ENCODE measurements around the gene NMRK2. TPM values are rescaled to one million over a fixed set of nuclear protein-coding genes. Genes with fewer than 3 reads are reported as not detected.
A peak's percentile ranks its signal among the peaks of the same experiment; 100 is the strongest.

Gene NMRK2
- total RNA-seq, 1 experiment from 2014 or later = 60.0 TPM

GRCh38 chr19:3969435-3970312 is 36.8 kb downstream of the NMRK2 start:
- H3K9me3 Mint-ChIP-seq = no peaks in the 10 kb centered on the region
- Histone ChIP-seq H3K14ac (ENCODE audit: insufficient read depth, low read length) (peak overlapping the region; percentile 88; the same call in 1 of the 2 replicates), H2BK20ac (ENCODE audit: low read depth, low read length, poor library complexity, severe bottlenecking) (no peak overlapping the region), H2AFZ (ENCODE audit: low read length) (no peak overlapping the region), H3K79me1 (ENCODE audit: insufficient read depth, low read depth, low read length, poor library complexity, severe bottlenecking) (peaks cover 7% of the 10 kb centered on the region), H4K91ac (ENCODE audit: insufficient read length, low read depth, low read length) (no peak overlapping the region), H4K5ac (ENCODE audit: insufficient read length, low read depth, low read length) (no peak overlapping the region), H2AK5ac (ENCODE audit: insufficient read length, low read length) (no peak overlapping the region), H2BK120ac (ENCODE audit: low read depth, low read length, poor library complexity, severe bottlenecking) (peak overlapping the region; percentile 24), H3K9me3 (ENCODE audit: control insufficient read depth, low read depth, low read length) (no peaks in the 10 kb centered on the region), H2BK12ac (ENCODE audit: insufficient read length, low read depth, low read length) (no peak overlapping the region), H3K23me2 (ENCODE audit: insufficient read length, low read depth, low read length, poor library complexity, severe bottlenecking) (peaks cover 13% of the 10 kb centered on the region), H3K4ac (ENCODE audit: low read depth, low read length) (peak overlapping the region; percentile 46; the same call in 1 of the 2 replicates), H3K27ac (ENCODE audit: insufficient read length, low read depth, low read length) (peak overlapping the region; percentile 38), H3T11ph (ENCODE audit: low read length) (no peak overlapping the region), H3K9ac (ENCODE audit: extremely low read depth, insufficient read length, low read length) (peak overlapping the region; percentile 78), H3K79me2 (ENCODE audit: insufficient read depth, low read length) (peaks cover 13% of the 10 kb centered on the region; the same call in 1 of the 2 replicates), H3K4me1 (ENCODE audit: insufficient read depth, low read length) (peaks cover 2% of the 10 kb centered on the region; the same call in 1 of the 2 replicates), H3K27me3 (ENCODE audit: insufficient read depth, low read length) (no peaks in the 10 kb centered on the region), H3K23ac (ENCODE audit: insufficient read length, low read depth, low read length) (no peak overlapping the region), H3K18ac (ENCODE audit: insufficient read length, low read depth, low read length) (peak overlapping the region; percentile 75), H2BK5ac (ENCODE audit: insufficient read length, low read length) (no peak overlapping the region), H4K20me1 (ENCODE audit: control insufficient read depth, insufficient read depth, insufficient read length) (no peaks in the 10 kb centered on the region), H3K4me2 (ENCODE audit: insufficient read depth, insufficient read length, low read length) (peak overlapping the region; percentile 96), H2BK15ac (ENCODE audit: low read depth, low read length) (no peak overlapping the region), H3K56ac (ENCODE audit: insufficient read length, low read depth, low read length) (no peak overlapping the region), H4K8ac (replicated peaks; ENCODE audit: insufficient read length, low read depth, low read length) (no peak overlapping the region)
- DNase-seq = peak; percentile 81
- peaks cover 21 to 46% (median 41%) of the 10 kb centered on the region in 3 experiments; a peak in 6 of 7 replicates for H3K36me3 Mint-ChIP-seq (ENCODE audit: insufficient read depth in 1 of 3, low read depth in 3 of 3)
- WGBS (ENCODE audit: extremely low coverage, insufficient read length, low lambda C conversion rate) = no CpG with 5 or more reads among the region's 23 CpGs
- peaks cover 2% of the 10 kb centered on the region for H3K27me3 Mint-ChIP-seq (ENCODE audit: low read depth)
- peaks cover 22 to 34% of the 10 kb centered on the region in 2 experiments for H3K4me1 Mint-ChIP-seq
- H3K4me3 Mint-ChIP-seq = peak overlapping the region; percentile 94 to 95
- peak overlapping the region; percentile 98 to 99 (median 99) for H3K27ac Mint-ChIP-seq
- TF ChIP-seq CTCF (conservative IDR thresholded peaks at IDR 0.05) = no peak
